ENCODE measurements around the gene FRS2.

DNA sequence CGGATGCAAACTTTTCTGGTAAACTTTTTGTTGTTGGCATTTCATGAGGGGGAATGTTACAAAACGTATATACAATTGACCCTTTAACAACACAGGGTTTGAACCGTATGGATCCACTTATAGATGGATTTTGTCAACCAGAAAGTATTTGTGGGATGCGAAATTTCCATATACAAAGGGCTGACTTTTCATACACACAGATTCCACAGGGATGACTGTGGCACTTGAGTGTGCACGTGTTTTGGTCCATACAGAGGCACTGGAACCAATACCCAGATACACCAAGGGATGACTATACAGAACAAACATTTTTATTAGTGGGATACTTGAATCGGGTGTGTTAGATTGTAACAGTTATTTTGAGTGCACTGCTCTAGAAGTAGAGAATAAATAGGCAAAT, 85.3 kb downstream of the FRS2 start:
- no peak for TF ChIP-seq GATAD2B (conservative IDR thresholded peaks at IDR 0.05; ENCODE audit: low read depth)
- no peak for TF ChIP-seq SIX5 (IDR thresholded peaks at IDR 0.05; ENCODE audit: low read depth, low read length, severe bottlenecking)
- TF ChIP-seq, protein P1, sequence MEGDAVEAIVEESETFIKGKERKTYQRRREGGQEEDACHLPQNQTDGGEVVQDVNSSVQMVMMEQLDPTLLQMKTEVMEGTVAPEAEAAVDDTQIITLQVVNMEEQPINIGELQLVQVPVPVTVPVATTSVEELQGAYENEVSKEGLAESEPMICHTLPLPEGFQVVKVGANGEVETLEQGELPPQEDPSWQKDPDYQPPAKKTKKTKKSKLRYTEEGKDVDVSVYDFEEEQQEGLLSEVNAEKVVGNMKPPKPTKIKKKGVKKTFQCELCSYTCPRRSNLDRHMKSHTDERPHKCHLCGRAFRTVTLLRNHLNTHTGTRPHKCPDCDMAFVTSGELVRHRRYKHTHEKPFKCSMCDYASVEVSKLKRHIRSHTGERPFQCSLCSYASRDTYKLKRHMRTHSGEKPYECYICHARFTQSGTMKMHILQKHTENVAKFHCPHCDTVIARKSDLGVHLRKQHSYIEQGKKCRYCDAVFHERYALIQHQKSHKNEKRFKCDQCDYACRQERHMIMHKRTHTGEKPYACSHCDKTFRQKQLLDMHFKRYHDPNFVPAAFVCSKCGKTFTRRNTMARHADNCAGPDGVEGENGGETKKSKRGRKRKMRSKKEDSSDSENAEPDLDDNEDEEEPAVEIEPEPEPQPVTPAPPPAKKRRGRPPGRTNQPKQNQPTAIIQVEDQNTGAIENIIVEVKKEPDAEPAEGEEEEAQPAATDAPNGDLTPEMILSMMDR (IDR thresholded peaks at IDR 0.05 in 2 of 3, conservative IDR thresholded peaks at IDR 0.05 in 1 of 3; ENCODE audit: control insufficient read depth in 2 of 3, extremely low read depth in 1 of 3, insufficient read depth in 1 of 3, low read depth in 3 of 3, low read length in 3 of 3) = no peak
- TF ChIP-seq KAT2A (conservative IDR thresholded peaks at IDR 0.05; ENCODE audit: control insufficient read depth, low read depth, low read length) = no peak
- TF ChIP-seq SPI1 (IDR thresholded peaks at IDR 0.05; ENCODE audit: borderline replicate concordance, insufficient read depth, low read depth, low read length) = no peak
- no peak for TF ChIP-seq EP300 (IDR thresholded peaks at IDR 0.05; ENCODE audit: borderline replicate concordance in 1 of 2, control insufficient read depth in 1 of 2, low read depth in 2 of 2, low read length in 2 of 2)
- TF ChIP-seq, protein P2, sequence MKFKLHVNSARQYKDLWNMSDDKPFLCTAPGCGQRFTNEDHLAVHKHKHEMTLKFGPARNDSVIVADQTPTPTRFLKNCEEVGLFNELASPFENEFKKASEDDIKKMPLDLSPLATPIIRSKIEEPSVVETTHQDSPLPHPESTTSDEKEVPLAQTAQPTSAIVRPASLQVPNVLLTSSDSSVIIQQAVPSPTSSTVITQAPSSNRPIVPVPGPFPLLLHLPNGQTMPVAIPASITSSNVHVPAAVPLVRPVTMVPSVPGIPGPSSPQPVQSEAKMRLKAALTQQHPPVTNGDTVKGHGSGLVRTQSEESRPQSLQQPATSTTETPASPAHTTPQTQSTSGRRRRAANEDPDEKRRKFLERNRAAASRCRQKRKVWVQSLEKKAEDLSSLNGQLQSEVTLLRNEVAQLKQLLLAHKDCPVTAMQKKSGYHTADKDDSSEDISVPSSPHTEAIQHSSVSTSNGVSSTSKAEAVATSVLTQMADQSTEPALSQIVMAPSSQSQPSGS (IDR thresholded peaks at IDR 0.05; ENCODE audit: low read length) = no peak
- TF ChIP-seq BHLHE40 (IDR thresholded peaks at IDR 0.05; ENCODE audit: borderline replicate concordance in 1 of 2, low read depth in 2 of 2, low read length in 1 of 2) = no peak
- TF ChIP-seq MTA3 (IDR thresholded peaks at IDR 0.05; ENCODE audit: borderline replicate concordance, low read length) = no peak

Data from GM12878 (cell line).